Rectal smooth muscle tissue (tissue), 1 donor: ENCODE results near the gene ATAD2B.

ENCODE experiments used
- H3K27ac ChIP-seq: one replicate; pipeline ENCODE4 v1.7.0; 2013; ENCODE audit warnings: low read depth, low read length, inconsistent platforms
- H3K27me3 ChIP-seq: one replicate; pipeline ENCODE4 v1.7.0; 2013; ENCODE audit warnings: low read length; ENCODE audit not compliant: control insufficient read depth, insufficient read depth
- H3K36me3 ChIP-seq: one replicate; pipeline ENCODE4 v1.7.0; 2013; ENCODE audit warnings: low read length; ENCODE audit not compliant: control insufficient read depth, insufficient read depth
- H3K4me1 ChIP-seq: one replicate; pipeline ENCODE4 v1.7.0; 2013; ENCODE audit warnings: low read length; ENCODE audit not compliant: control insufficient read depth, insufficient read depth
- H3K4me3 ChIP-seq: one replicate; pipeline ENCODE4 v1.7.0; 2013; ENCODE audit warnings: low read length
- H3K9ac ChIP-seq: one replicate; pipeline ENCODE4 v1.7.0; 2013; ENCODE audit warnings: low read length

Gene ATAD2B

DNA sequence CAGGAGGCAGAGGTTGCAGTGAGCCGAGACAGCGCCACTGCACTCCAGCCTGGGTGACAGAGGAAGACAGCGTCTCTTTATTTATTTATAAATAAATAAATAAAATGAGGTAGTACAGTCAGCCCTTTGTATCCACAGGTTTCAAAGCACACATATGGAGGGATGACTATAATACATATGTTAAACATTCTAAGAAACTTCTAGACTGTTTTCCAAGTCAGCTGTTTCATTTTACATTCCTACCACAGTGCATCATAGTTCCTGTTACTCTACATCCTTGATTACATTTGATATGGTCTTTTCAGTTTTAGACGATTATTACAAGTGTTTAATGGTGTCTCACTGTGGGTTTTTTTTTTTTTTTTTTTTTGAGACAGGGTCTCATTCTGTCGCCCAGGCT is 157.6 kb downstream of the ATAD2B start:
- no peaks in the 10 kb centered on the region for H3K27me3 ChIP-seq
- H3K4me1 ChIP-seq, result peaks cover 3% of the 10 kb centered on the region
- no peak overlapping the region for H3K9ac ChIP-seq
- no peaks in the 10 kb centered on the region for H3K36me3 ChIP-seq
- no peak overlapping the region for H3K4me3 ChIP-seq
- no peak overlapping the region for H3K27ac ChIP-seq

DNA sequence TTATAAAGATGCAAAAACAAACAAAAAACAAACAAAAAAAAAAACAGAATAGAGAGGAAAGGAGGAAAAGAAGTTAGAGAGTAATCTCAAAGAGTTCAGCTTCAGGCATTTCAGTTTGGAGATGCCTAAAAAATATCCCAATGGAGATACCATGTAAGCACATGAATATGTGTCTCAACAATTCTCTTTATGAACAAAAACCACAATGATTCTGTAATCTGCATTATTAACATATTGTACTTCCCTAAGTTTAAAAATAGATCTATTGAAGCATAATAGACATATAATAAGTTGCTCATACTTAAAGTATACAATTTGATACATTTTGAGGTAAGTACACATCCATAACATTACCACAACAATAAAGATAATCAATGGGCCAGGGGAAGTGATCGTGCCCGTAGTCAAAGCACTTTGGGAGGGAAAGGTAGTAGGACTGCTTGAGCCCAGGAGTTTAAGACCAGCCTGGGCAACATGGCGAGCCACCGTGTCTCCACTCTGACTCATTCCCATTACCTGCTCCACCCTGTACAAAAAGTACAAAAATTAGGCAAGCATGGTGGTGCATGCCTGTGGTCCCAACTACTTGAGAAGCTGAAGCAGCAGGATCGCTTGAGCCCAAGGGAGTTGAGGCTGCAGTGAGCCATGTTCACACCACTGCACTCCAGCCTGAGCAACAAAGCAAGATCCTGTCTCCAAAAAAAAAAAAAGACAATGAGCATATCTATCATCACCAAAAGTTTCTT is 158.9 kb downstream of the ATAD2B start:
- no peaks in the 10 kb centered on the region for H3K27me3 ChIP-seq

DNA sequence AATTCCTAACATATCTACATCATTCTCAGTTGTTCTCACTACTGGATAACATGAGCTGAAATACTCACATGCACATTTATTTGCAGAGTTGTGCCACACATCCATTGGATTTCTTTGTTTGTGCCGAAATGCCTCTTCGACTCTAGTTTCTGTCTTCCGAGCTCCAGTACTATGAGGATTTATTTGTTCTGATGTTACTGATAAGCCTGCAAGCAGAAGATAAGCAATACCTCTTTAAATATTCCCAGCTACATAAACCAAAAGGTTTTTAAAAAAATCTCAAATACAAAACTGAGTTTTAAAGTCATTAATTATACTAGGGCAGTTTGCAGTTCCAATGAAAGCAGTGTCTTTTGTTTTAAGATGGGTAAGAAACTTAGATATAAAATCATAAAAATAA is 164.8 kb downstream of the ATAD2B start:
- no peak overlapping the region for H3K9ac ChIP-seq
- no peaks in the 10 kb centered on the region for H3K27me3 ChIP-seq
- no peaks in the 10 kb centered on the region for H3K36me3 ChIP-seq
- H3K27ac ChIP-seq, result no peak overlapping the region
- no peak overlapping the region for H3K4me3 ChIP-seq
- H3K4me1 ChIP-seq, result peaks cover 3% of the 10 kb centered on the region

More for the DNA sequence above, 158.9 kb downstream of the ATAD2B start:
- Histone ChIP-seq H3K4me3 (no peak overlapping the region), H3K36me3 (no peaks in the 10 kb centered on the region), H3K27ac (no peak overlapping the region), H3K4me1 (peaks cover 3% of the 10 kb centered on the region), H3K9ac (no peak overlapping the region)

DNA sequence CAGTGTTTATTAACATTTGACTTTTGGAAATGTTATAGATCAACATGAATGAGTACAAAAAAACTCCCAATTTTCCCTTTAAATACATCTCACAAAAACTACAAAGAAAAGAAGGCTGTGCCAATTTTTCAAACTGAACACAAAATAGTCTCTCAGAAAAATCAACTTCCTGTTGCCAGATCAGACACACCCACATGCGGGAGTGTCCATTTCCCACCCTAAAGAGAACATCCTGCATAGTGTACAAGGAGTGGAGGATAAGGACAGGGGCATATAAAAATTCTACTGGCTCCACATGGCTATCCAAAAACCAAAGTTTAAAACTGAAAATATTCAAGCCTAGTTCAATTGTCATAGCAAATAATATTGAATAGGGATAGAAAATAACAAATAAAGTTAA is 165.3 kb downstream of the ATAD2B start:
- Histone ChIP-seq H3K9ac (no peak overlapping the region), H3K27me3 (no peaks in the 10 kb centered on the region), H3K27ac (no peak overlapping the region), H3K36me3 (peaks cover 2% of the 10 kb centered on the region), H3K4me3 (no peak overlapping the region), H3K4me1 (peaks cover 3% of the 10 kb centered on the region)

DNA sequence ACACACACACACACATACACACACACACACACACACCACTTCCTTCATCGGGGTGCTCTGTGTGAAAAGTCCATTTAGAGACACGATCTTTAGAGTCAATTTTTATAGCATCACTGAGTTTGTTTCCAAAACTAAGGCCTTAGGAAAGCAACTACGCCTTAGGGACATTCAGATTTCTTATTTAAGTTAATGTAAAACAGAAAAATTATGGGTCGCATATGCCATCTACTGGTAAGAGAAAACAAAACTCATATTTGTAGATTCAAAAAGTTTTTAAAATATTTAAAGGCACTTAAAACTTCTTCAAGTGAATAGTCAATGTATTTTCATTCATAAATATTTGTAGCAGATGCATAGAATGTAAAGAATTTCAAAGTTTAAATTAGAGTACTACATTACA is 166.2 kb downstream of the ATAD2B start:
- H3K27ac ChIP-seq, result no peak overlapping the region

DNA sequence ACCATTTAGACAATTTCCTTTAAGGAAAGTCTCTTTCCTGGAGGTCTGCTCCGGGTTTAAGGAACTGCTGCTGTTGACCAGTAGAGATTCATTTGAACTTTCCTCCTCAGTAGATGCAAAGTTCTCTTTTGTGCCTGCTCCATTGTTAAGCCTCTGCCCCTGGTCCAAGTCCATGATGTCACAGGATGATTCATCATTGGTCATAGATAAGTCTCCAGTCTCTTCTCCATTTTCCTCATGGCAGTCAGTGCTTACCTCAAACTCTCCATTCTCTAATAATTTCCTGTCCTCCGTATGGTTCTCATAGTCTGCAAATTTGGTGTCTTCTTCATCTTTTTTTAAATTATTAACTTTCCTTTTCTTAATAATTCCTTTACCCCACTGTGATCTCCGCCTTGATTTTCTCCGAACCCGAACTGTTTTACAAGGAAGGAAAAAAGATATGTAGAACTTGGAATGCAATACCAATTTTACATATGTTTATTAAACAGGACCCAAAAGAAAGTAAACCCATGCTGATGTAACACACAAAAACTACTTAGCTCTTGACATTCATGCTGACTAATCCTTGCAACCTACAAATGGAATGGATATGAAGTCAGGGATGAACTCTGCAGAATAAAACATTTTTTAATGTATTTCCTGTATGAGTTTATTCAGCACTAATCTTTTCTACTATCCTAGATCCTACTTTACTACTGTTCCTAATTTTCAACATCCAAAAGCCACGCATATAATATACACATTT is 169.1 kb downstream of the ATAD2B start:
- no peak overlapping the region for H3K27ac ChIP-seq

More for the DNA sequence above, 166.2 kb downstream of the ATAD2B start:
- H3K4me1 ChIP-seq, result no peaks in the 10 kb centered on the region
- H3K36me3 ChIP-seq, result peaks cover 2% of the 10 kb centered on the region
- no peak overlapping the region for H3K4me3 ChIP-seq
- H3K9ac ChIP-seq, result no peak overlapping the region
- H3K27me3 ChIP-seq, result no peaks in the 10 kb centered on the region

DNA sequence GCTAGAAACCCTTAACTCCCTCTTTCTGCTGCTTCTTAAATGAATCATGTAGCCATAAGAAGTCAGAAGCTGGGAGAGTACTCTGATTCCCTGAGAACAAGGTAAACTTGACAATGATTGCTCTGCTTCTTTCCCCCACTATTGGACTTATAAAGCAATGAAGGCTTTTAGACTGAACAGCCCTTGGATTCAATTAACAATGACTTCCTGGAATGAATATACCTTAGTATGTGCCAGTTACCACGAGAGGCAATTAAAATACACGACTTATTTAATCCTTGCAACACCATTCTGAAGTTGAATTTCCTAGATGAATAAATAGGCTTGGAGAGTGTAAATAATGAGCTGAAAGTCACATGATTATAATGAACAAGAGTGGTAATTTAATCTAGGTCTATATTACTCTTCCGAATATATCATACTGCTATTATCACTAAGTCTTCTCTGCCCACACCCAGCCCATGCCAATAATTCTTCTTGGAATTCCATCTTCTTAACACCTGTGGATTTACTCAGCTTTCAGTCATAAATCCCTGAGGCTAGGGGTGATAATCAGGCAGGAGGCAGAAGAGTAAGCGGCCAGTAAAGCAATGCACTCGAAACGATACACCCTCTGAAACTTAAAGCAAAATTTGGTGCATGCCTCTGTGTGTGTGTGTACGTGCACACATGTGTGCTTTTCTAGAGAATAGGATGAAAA is 170.2 kb downstream of the ATAD2B start:
- Histone ChIP-seq H3K27me3 (no peaks in the 10 kb centered on the region), H3K4me3 (no peak overlapping the region), H3K36me3 (peaks cover 6% of the 10 kb centered on the region), H3K9ac (no peak overlapping the region), H3K4me1 (no peaks in the 10 kb centered on the region), H3K27ac (no peak overlapping the region)

More for the DNA sequence above, 169.1 kb downstream of the ATAD2B start:
- Histone ChIP-seq H3K27me3 (no peaks in the 10 kb centered on the region), H3K4me3 (no peak overlapping the region), H3K36me3 (peaks cover 6% of the 10 kb centered on the region), H3K4me1 (no peaks in the 10 kb centered on the region), H3K9ac (no peak overlapping the region)

DNA sequence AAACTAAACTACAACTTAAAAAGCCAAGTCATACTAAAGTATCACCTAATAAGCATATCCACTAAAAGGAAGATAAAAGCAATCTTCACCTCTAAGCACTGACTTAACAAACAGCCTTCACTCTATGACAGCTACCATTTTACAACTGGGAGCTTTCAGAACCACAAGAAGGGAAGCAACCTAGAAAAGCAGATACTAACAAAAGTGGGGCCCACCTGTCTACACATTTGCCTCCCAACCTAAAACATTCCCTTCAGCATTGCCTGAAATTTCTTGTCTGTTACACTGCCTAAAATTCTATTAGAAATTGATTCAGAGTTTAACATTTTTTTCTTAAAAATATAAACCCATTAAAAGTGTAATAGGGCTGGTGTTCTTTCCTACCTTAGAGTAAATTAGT is 172.0 kb downstream of the ATAD2B start:
- H3K4me1 ChIP-seq, result no peaks in the 10 kb centered on the region
- H3K9ac ChIP-seq, result no peak overlapping the region
- H3K27me3 ChIP-seq, result no peaks in the 10 kb centered on the region
- peaks cover 6% of the 10 kb centered on the region for H3K36me3 ChIP-seq
- no peak overlapping the region for H3K4me3 ChIP-seq
- H3K27ac ChIP-seq, result no peak overlapping the region

DNA sequence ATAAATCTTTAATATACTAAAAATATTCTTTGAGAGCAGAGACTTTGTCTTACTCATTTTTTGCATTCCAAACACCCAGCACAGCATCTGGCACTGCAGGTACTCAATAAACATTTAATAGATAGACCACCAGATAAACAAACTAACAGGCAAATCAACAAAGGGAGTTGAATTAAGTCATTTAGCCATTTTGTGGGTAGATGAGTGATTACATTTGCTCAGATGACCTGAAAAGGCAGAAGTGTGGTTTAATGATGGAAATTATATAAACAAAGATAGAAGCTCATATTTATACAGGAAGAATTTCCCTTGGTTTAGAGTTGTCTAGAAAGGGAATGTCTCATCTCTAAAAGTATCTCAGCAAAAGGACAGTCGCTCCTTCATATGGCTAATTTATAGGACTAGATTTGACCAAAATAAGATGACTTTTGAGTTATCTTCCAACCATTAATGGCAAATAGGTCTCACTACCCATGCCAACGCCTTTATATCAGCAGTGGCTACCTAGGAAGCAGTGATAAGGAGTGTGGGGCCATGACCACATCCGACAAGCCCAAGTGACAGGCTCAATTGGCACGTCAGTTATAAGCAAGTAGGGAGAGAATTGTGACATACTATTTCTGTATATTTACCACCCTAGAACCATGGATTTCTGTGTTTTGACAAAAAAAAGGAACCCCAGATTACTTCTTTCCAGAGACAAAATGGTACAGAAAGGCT is 173.5 kb downstream of the ATAD2B start:
- H3K27me3 ChIP-seq, result no peaks in the 10 kb centered on the region
- H3K27ac ChIP-seq, result no peak overlapping the region
- no peak overlapping the region for H3K4me3 ChIP-seq
- no peaks in the 10 kb centered on the region for H3K4me1 ChIP-seq
- H3K9ac ChIP-seq, result no peak overlapping the region
- H3K36me3 ChIP-seq, result peaks cover 6% of the 10 kb centered on the region

DNA sequence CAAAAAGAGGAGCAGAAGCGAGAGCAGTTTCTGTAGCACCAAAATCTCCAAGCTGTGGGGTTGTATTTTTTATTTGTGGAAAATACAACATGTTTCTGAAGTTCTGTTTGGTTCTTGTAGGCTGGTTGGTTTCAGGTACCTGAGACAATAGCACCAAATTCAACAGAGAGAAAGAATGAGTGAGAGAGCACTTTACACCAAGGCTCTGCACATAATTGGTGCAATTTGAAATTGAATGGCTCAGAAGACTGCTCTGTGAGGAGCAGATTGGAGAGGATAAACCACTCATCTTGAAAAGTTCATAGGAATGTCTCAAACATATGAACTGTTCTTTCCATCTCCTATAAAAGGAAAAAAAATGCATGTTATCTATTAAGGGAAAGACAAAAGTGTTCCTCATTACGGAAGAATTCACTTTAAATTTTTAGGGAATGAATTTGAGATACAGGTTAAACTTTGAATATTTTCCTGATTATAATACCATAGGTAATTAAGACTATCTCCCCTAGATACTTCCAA is 175.1 kb downstream of the ATAD2B start:
- H3K36me3 ChIP-seq, result peaks cover 3% of the 10 kb centered on the region
- no peak overlapping the region for H3K4me3 ChIP-seq
- no peak overlapping the region for H3K9ac ChIP-seq
- no peaks in the 10 kb centered on the region for H3K4me1 ChIP-seq
- H3K27me3 ChIP-seq, result no peaks in the 10 kb centered on the region
- no peak overlapping the region for H3K27ac ChIP-seq

DNA sequence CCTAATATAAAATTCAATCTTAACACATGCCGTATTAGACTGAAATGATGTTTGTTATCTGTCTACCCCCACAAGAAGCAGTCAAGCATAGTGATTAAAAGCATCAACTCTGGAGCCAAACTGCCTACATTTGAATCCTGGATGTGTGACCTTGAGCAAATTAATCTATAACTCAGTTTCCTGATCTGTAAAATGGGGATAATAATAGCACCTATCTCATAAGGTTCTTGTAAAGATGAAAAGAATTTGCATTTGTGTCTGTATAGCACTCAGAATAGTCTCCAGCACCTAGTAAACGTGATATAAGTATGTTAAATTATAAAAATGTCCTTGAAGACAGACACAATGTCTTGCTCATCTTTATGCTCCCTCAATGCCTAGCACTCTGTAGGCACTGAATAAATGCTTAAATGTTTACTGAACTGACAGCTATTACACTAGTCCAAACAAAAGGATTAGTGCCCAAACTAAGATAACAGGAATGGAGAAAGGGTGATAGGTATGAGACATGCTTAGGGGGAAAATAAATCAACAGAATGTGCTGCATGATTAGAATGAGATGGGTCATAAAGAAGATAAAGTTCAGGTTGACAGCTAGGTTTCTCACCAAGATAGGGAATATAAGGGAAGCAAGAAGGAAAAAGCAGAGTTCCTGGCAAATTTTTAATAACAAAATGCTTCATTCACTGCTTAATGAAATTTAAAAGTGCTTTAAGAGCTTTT is 180.6 kb downstream of the ATAD2B start:
- Histone ChIP-seq H3K27me3 (no peaks in the 10 kb centered on the region), H3K4me3 (no peak overlapping the region), H3K27ac (no peak overlapping the region), H3K36me3 (no peaks in the 10 kb centered on the region), H3K4me1 (no peaks in the 10 kb centered on the region), H3K9ac (no peak overlapping the region)
